ENCODE measurements around the gene ITM2C. TPM values are rescaled to one million over a fixed set of nuclear protein-coding genes. Genes with fewer than 3 reads are reported as not detected.

ITM2C gene
- total RNA-seq, 1 donor from 2014 or later, result 69.9 TPM

Other genes with a start within 250 kb of the ITM2C start
- gene CAB39, start 152.1 kb upstream of the ITM2C start, total RNA-seq, result 71.0 and 97.2 TPM in 2 replicates
- gene GPR55, start 60.3 kb downstream of the ITM2C start, total RNA-seq, result not detected in 2 replicates
- not detected in 2 replicates for gene SPATA3, start 131.2 kb downstream of the ITM2C start, total RNA-seq
- gene C2orf72, start 172.6 kb downstream of the ITM2C start, total RNA-seq, result under 0.01 and 1.1 TPM in 2 replicates
- gene PSMD1, start 191.9 kb downstream of the ITM2C start, total RNA-seq, result 115 and 135 TPM in 2 replicates